Measurements from ENCODE around the gene SLC44A4. TPM values are rescaled to one million over a fixed set of nuclear protein-coding genes. Genes with fewer than 3 reads are reported as not detected.
"Not testable (repeated sequence)": the region's sequence is repeated elsewhere in the genome, so short reads cannot be mapped to it uniquely, and the experiment has no call there.

Gene SLC44A4
- total RNA-seq, 1 donor from 2014 or later: 53.7 TPM

GRCh38 chr6:31871046-31871659 lies 7.6 kb downstream of the SLC44A4 start:
- intact Hi-C loops (cut with DNase I): no loop called here
- no peak overlapping the region for H3K4me3 ChIP-seq
- no peak for DNase-seq
- no peaks in the 10 kb centered on the region for H3K4me1 ChIP-seq
- H3K27me3 ChIP-seq (ENCODE audit: low read depth): no peaks in the 10 kb centered on the region
- H3K36me3 ChIP-seq: peaks cover 3% of the 10 kb centered on the region
- no peaks in the 10 kb centered on the region for H3K9me3 ChIP-seq
- no peak overlapping the region for H3K27ac ChIP-seq
- ATAC-seq: peak in 1 of 2 donors; percentile 23
- TF ChIP-seq CTCF (IDR thresholded peaks at IDR 0.05): no peak

DNA sequence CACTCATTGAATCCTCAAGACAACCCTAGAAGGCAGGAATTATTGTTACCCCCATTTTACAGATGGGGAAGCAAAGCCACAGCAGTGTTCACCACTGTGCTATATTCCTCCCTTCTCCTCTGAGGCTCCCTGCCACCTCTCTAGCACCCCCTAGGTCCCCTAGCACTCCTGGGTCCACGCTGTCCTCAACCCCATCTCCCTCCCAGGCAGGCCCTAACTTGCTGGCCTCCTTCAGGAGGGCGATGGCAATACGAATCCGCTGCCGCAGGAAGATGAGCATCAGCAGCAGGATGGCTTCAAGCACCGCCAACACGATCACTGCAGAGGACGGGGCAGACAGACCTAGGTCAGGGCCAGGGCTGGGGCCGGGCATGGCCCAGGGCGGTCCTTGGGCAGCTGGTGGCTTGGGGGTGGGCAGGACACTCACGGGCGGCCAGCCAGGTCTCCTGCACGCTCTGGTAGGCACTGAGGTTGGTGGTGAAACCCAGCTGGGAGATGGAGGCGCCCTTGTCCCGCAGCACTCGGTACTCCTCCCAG lies 8.3 kb downstream of the SLC44A4 start:
- Histone ChIP-seq H3K27ac (no peak overlapping the region), H3K36me3 (peaks cover 3% of the 10 kb centered on the region)
- no peak for DNase-seq

DNA sequence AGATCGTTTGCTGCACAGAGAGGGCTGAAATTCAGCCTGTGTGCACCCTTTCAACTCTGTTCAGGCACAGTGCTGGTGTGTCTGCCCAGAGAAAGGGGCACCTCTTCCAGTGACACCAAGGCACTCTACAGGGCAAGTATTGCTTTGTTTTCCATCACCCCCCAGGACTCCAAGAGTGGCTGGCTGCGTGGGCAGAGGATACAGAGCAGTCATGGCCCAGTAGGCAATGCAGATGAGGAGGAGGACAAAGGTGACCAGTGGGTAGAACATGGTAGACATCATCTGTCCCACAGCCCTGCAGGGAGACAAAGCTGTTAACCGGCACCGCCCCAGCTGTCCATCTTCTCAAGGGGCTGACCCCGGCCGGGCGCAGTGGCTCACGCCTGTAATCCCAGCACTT lies 9.5 kb downstream of the SLC44A4 start:
- no peaks in the 10 kb centered on the region for H3K36me3 ChIP-seq
- no peaks in the 10 kb centered on the region for H3K27me3 ChIP-seq (ENCODE audit: low read depth)
- no peak for DNase-seq
- no peak overlapping the region for H3K27ac ChIP-seq
- no peak for ATAC-seq
- no peak for TF ChIP-seq CTCF (IDR thresholded peaks at IDR 0.05)
- H3K4me3 ChIP-seq: no peak overlapping the region
- peaks cover 2% of the 10 kb centered on the region for H3K4me1 ChIP-seq
- intact Hi-C loops (cut with DNase I): no loop called here
- H3K9me3 ChIP-seq: no peaks in the 10 kb centered on the region

More for the DNA sequence above, 8.3 kb downstream of the SLC44A4 start:
- intact Hi-C loops (cut with DNase I): no loop called here
- no peaks in the 10 kb centered on the region for H3K27me3 ChIP-seq (ENCODE audit: low read depth)
- H3K4me3 ChIP-seq: no peak overlapping the region
- ATAC-seq: peak; percentile 14 to 22
- TF ChIP-seq CTCF (IDR thresholded peaks at IDR 0.05): no peak
- no peaks in the 10 kb centered on the region for H3K4me1 ChIP-seq
- H3K9me3 ChIP-seq: no peaks in the 10 kb centered on the region

DNA sequence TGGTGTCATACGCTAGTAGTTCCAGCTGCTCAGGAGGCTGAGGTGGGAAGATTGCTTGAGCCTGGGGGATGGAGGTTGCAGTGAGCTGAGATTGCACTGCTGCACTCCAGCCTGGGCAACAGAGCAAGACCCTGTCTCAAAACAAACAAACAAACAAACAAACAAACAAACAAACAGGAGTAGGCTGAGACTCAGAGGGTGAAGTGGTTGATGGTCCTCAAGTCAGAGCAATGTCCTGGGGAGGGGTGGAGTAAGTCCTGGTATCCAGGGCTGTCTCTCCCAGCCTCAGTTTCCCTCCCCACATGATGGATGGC lies 10.2 kb downstream of the SLC44A4 start:
- ATAC-seq; H3K27ac ChIP-seq; intact Hi-C loops (cut with DNase I); H3K27me3 ChIP-seq (ENCODE audit: low read depth); H3K9me3 ChIP-seq; DNase-seq; H3K36me3 ChIP-seq; H3K4me1 ChIP-seq; H3K4me3 ChIP-seq: not testable (repeated sequence)

DNA sequence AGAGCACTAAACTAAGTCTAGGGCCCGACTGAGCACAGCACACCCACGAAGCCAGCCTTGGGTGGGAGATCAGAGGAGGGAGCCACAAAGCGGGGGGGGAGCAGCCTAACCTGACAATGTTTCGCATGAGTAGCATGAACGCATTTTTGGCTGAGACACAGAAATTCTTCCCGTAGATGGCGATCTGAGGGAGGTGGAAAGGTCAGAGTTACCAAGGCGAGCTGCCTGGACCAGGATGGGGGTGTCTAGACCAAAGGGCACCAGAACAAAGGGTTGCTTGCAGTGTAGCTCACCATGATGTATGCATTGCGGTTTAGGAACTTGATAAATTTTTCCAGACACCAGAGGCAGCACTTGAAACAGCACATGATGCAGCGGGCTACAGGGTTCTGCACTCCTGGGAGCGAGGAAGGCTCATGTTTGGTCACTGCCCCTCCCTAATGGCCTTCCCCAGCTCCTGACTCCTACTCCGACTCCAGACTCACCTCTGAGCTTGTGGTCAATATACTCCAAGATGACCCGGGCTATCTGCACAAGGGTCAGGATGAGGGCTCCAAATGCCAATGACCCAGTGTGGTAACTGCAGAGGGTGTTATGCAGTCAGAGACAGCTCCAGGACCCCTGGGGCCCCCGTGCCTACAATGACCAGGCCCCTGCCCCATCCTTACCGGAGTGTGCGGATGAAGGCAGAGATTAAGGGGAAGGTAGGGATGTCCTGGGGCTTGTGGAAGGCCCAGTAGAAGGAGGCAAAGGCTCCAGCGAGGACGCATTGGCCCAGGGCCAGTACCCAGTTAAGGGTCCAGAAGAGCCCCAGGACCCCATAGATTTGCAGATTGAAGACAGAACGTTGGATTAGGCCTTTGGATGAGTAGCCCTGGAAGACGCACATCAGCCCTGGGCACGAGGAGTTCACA lies 13.3 kb downstream of the SLC44A4 start:
- peaks cover 25% of the 10 kb centered on the region for H3K4me1 ChIP-seq
- H3K4me3 ChIP-seq: no peak overlapping the region
- no peak for ATAC-seq
- no peaks in the 10 kb centered on the region for H3K27me3 ChIP-seq (ENCODE audit: low read depth)
- intact Hi-C loops (cut with DNase I): no loop called here
- no peaks in the 10 kb centered on the region for H3K9me3 ChIP-seq
- no peak for TF ChIP-seq CTCF (IDR thresholded peaks at IDR 0.05)
- H3K27ac ChIP-seq: no peak overlapping the region
- no peak for DNase-seq
- H3K36me3 ChIP-seq: peaks cover 9% of the 10 kb centered on the region

GRCh38 chr6:31864818-31865204 lies 14.0 kb downstream of the SLC44A4 start:
- peaks cover 16% of the 10 kb centered on the region for H3K36me3 ChIP-seq
- intact Hi-C loops (cut with DNase I): no loop called here
- DNase-seq (no peak), ATAC-seq (no peak)
- no peaks in the 10 kb centered on the region for H3K9me3 ChIP-seq
- H3K27me3 ChIP-seq (ENCODE audit: low read depth): no peaks in the 10 kb centered on the region
- H3K4me1 ChIP-seq: peaks cover 25% of the 10 kb centered on the region
- no peak overlapping the region for H3K4me3 ChIP-seq
- H3K27ac ChIP-seq: no peak overlapping the region
- TF ChIP-seq CTCF (IDR thresholded peaks at IDR 0.05): no peak

DNA sequence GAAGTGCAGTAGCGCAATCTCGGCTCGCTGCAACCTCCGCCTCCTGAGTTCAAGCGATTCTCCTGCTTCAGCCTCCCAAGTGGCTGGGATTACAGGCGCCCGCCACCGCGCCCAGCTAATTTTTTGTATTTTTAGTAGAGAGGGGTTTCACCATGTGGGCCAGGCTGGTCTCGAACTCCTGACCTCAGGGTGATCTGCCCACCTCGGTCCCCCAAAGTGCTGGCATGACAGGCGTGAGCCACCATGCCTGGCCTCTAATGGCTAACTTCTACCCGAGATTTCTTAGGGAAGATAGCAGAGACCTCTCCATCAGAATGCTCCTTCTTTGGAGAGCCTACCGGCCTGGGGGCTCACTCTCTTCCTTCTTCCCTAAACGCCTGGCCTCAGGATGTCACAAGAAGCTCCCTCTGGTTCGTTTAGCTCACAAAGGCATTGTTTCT lies 14.7 kb downstream of the SLC44A4 start:
- H3K9me3 ChIP-seq; intact Hi-C loops (cut with DNase I); H3K27me3 ChIP-seq (ENCODE audit: low read depth); ATAC-seq; DNase-seq: not testable (repeated sequence)
- Histone ChIP-seq H3K36me3 (peaks cover 22% of the 10 kb centered on the region), H3K4me3 (peak overlapping the region; percentile 84), H3K27ac (peak overlapping the region; percentile 83), H3K4me1 (peaks cover 25% of the 10 kb centered on the region)
